A549 treated with Mapracorat at 1 μM for 4 hours (cell line): ENCODE data around the gene ICAM4. TPM values are rescaled to one million over a fixed set of nuclear protein-coding genes. Genes with fewer than 3 reads are reported as not detected.

Source experiments
- total RNA-seq: library from RNA; stranded (reverse); fragments of 200-300 nt; extraction: Qiagen RNA extraction; gene quantifications from 5 replicates; pipeline ENCODE4 v1.2.3, GENCODE V29; 2022

Gene ICAM4
- total RNA-seq, result not detected in 5 replicates

GRCh38 chr19:10286803-10287737, at the start of gene ICAM4:
Gene ICAM4 (plus strand): TSS chr19:10286955. CDS start chr19:10287013, 58 bp downstream.

GRCh38 chr19:10251792-10252694, 34.7 kb upstream of the ICAM4 start, which contains the start of gene MRPL4:
Gene MRPL4 (plus strand): TSS chr19:10252214. CDS start chr19:10252254, 40 bp downstream.

GRCh38 chr19:10270616-10271394, 15.9 kb upstream of the ICAM4 start, which contains the start of gene ICAM1:
Gene ICAM1 (plus strand): TSS chr19:10271120. CDS start chr19:10271160, 40 bp downstream.

GRCh38 chr19:10289836-10290356, 3.1 kb downstream of the ICAM4 start, which contains the start of gene ICAM5:
Gene ICAM5 (plus strand): TSS chr19:10289952. CDS start chr19:10290044, 92 bp downstream.

GRCh38 chr19:10309423-10309822, 22.7 kb downstream of the ICAM4 start, which contains the start of gene ZGLP1:
Gene ZGLP1 (minus strand): TSS chr19:10309815.

GRCh38 chr19:10315335-10316214, 28.8 kb downstream of the ICAM4 start, which contains the start of gene FDX2:
Gene FDX2 (minus strand): TSS chr19:10316015. CDS start chr19:10315996, 19 bp downstream.

GRCh38 chr19:10332965-10333757, 46.4 kb downstream of the ICAM4 start, which contains the start of gene RAVER1:
Gene RAVER1 (minus strand): TSS chr19:10333529. CDS start chr19:10333507, 22 bp downstream.

Other genes starting within 250 kb of the ICAM4 start
- gene SHFL, start 200.6 kb upstream of the ICAM4 start, total RNA-seq, result 6.8 to 8.4 TPM (median 7.3 TPM) in 5 replicates
- gene ANGPTL6, start 184.3 kb upstream of the ICAM4 start, total RNA-seq, result 0.15 TPM in 1 of 5 replicates, not detected in the others
- gene PPAN, start 180.6 kb upstream of the ICAM4 start, total RNA-seq, result 39.7 to 63.3 TPM (median 52.5 TPM) in 5 replicates
- gene P2RY11, start 175.3 kb upstream of the ICAM4 start, total RNA-seq, result 4.8 to 12.3 TPM (median 7.9 TPM) in 5 replicates
- gene EIF3G, start 167.1 kb upstream of the ICAM4 start, total RNA-seq, result 150 to 182 TPM (median 154 TPM) in 5 replicates
- gene DNMT1, start 92.0 kb upstream of the ICAM4 start, total RNA-seq, result 52.4 to 68.4 TPM (median 59.6 TPM) in 5 replicates
- gene S1PR2, start 55.6 kb upstream of the ICAM4 start, total RNA-seq, result 0.75 to 1.1 TPM (median 0.78 TPM) in 5 replicates
- gene MRPL4, start 34.7 kb upstream of the ICAM4 start, total RNA-seq, result 59.3 to 80.0 TPM (median 72.9 TPM) in 5 replicates
- 3.4 to 5.0 TPM (median 4.4 TPM) in 5 replicates for gene ICAM1, start 15.8 kb upstream of the ICAM4 start, total RNA-seq
- gene ICAM5, start 3.0 kb downstream of the ICAM4 start, total RNA-seq, result 0.29 to 1.4 TPM (median 1.1 TPM) in 5 replicates
- gene ZGLP1, start 22.9 kb downstream of the ICAM4 start, total RNA-seq, result 1.3 to 2.4 TPM (median 1.9 TPM) in 5 replicates
- 23.7 to 43.6 TPM (median 32.4 TPM) in 5 replicates for gene FDX2, start 29.1 kb downstream of the ICAM4 start, total RNA-seq
- gene RAVER1, start 46.6 kb downstream of the ICAM4 start, total RNA-seq, result 19.6 to 27.9 TPM (median 27.6 TPM) in 5 replicates
- gene ICAM3, start 52.7 kb downstream of the ICAM4 start, total RNA-seq, result 5.4 to 10.2 TPM (median 8.5 TPM) in 5 replicates
- 28.5 to 52.2 TPM (median 42.1 TPM) in 5 replicates for gene TYK2, start 93.6 kb downstream of the ICAM4 start, total RNA-seq
- 167 to 206 TPM (median 175 TPM) in 5 replicates for gene CDC37, start 116.6 kb downstream of the ICAM4 start, total RNA-seq
- 3.5 to 4.7 TPM (median 4.3 TPM) in 5 replicates for gene PDE4A, start 133.6 kb downstream of the ICAM4 start, total RNA-seq
- 47.6 to 59.3 TPM (median 55.4 TPM) in 5 replicates for gene KEAP1, start 216.4 kb downstream of the ICAM4 start, total RNA-seq
- 1.2 to 2.0 TPM (median 1.5 TPM) in 5 replicates for gene S1PR5, start 230.5 kb downstream of the ICAM4 start, total RNA-seq